GM21619 (cell line): ENCODE results near the gene DCTN4.
"Not testable (repeated sequence)": the region's sequence is repeated elsewhere in the genome, so short reads cannot be mapped to it uniquely, and the experiment has no call there.

Experiments used
- ATAC-seq: cut with Tn5 transposase; IDR thresholded peaks from one replicate; pipeline ENCODE4 v1.9.1; 2021; ENCODE audit not compliant: unreplicated experiment

The DCTN4 gene

GRCh38 chr5:150778517-150779396 lies 19.9 kb upstream of the DCTN4 start, which contains the start of gene SMIM3:
Gene SMIM3 (plus strand): TSS chr5:150778757. CDS start chr5:150795441, 16,684 bp downstream.
- no peak for ATAC-seq

DNA sequence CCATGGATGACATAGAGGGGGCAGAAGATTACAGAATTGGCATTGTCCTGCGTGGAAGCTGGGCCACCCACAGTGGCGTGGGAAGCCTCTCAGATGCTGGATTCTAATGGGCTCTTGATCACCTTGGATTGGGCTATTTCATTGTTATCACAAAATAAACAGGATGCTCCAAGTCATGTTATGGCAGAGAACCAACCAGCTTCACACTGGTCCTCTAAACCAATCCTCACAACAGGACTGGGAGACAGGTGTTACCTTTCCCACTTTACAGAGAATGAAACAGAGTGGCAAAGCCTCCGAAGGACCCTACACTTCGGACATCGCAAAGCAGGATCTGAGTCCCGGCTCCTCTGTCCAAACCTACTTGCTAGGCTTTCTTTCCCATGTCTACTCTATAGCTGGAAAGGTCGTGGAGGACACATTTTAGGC lies 19.3 kb upstream of the DCTN4 start:
- no peak for ATAC-seq

GRCh38 chr5:150777685-150778084 lies 18.9 kb upstream of the DCTN4 start:
- ATAC-seq: no peak

- ATAC-seq: no peak
Observed at GRCh38 chr5:150774145-150774544, 15.3 kb upstream of the DCTN4 start.

DNA sequence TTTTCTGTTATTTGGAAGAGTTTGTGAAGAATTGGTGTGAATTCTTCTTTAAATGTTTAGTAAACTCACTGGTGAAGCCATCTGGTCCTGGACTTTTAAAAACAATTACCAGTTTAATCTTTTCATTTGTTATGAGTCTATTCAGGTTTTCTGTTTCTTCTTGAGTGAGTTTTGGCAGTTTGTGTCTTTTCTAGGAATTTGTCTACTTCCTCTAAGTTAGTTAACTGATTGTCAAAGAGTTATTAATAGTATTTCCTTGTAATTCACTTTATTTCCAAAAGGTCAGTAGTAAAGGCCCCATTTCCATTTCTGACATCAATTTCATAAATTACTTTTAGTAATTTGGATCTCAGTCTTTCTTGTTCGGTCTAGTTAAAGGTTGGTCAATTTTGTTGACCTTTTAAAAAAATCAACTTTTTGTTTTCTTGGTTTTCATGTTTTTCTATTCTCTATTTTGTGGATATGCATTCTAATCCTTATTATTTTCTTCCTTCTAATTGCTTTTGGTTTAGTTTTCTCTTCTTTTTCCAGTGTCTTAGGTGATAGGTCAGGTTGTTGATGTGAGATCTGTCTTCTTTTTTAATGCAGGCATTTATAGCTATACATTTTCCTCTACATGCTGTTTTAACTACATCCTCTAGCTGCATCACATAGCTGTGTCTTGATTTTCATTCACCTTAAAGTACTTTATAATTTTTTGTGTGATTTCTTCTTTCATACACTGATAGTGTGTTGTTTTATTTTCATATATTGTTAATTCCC lies 12.4 kb upstream of the DCTN4 start:
- ATAC-seq: no peak

DNA sequence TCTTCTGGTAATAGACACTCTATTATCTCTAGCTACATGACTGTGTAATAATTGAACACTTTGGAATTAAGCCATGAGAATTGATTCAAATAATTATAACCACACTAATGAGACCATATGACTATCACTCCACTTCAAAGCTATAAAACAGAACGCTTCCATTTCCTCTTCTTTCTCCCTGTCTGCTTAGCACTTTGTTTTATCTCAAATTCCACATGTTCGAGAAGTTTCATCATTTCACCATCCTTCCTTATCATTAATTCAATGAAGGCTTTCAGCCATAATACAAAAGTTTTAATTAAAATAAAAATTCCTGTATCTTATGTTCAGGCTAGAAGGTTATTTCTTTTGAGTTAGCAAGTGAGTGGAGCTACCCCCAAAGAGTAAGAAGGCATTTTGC lies 7.4 kb upstream of the DCTN4 start:
- ATAC-seq: no peak

GRCh38 chr5:150765799-150766169 lies 7.0 kb upstream of the DCTN4 start:
- no peak for ATAC-seq

DNA sequence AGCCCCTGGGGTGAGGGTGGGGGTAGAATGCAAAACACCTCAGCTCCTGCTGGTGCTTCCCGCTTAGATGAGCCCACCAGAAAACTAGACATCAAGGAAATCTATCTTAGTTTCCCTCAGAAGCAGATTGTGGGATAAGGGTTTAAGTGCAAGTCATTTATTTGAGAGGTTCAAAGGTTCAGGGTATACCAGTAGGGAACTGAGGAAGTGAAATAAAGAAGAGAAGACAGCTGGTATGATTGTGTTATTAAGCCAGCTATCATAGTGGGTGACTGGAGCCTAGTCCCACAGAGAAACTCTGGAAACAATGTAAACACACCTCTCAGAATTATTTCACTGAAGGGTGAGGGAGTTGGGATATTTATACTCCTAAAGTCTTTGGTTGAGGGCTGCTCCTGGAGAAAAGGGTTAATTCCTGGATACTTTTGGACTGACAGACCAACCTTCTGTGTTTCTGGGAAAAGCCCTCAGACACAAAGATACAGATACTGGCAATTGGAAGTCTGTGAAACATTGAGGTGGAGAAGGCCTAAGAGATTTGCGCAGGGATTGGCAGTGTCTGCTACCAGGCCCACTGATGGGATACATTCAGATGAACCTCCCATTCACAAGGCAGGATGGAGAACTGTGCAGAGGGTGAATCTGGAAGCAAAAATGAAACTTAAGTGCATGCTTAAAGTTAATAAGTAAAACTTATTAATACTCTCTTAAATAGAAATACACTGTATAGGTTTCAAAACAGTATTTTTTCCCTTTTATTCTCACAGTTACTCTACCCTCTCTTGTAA lies 6.4 kb upstream of the DCTN4 start:
- no peak for ATAC-seq

GRCh38 chr5:150764530-150764929 lies 5.7 kb upstream of the DCTN4 start:
- ATAC-seq: no peak

GRCh38 chr5:150763023-150763769 lies 4.4 kb upstream of the DCTN4 start:
- no peak for ATAC-seq

GRCh38 chr5:150762211-150762610 lies 3.4 kb upstream of the DCTN4 start:
- ATAC-seq: no peak

DNA sequence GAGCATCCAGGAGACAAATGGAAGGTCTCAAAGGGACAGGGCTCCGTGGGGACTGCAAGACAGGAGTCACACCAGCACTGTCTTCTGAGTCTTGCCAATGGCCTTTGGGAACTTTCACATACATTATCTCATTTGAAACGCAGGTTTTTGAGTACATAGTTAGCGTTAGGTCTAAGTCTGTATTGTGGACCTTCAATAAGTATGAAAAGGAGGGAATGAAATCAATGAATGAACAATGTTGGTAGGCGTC lies 442 bp upstream of the DCTN4 start:
- no peak for ATAC-seq

GRCh38 chr5:150758203-150758530 lies 650 bp downstream of the DCTN4 start:
- ATAC-seq: peak; percentile 12

DNA sequence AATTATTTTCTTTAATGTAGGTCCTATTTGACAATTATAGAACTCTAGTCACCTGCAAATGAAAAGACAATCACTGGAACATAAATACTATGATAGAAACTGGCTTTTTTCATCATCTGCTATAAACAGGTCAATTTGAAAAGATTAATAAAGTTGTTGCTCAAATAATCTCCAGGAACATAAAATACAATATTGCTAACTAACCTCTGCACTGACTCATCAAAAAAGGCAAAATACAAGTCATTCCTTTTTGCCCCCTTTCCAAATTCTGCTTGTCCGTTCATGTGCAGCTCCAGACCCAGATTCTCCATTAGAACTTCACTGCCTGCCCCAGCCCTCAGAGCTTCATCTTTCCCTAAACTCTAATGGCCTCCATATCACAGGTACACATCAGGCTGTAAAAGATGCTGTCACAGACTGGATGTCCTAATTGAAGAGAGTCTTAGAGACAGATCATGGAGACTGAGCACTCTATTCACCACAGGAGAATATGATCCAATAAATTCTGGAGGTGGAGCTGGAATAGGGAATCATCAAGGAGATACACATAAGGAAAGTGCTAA lies 1.6 kb downstream of the DCTN4 start:
- ATAC-seq: no peak

- ATAC-seq: no peak
Observed at GRCh38 chr5:150753863-150754262, 5.0 kb downstream of the DCTN4 start.

DNA sequence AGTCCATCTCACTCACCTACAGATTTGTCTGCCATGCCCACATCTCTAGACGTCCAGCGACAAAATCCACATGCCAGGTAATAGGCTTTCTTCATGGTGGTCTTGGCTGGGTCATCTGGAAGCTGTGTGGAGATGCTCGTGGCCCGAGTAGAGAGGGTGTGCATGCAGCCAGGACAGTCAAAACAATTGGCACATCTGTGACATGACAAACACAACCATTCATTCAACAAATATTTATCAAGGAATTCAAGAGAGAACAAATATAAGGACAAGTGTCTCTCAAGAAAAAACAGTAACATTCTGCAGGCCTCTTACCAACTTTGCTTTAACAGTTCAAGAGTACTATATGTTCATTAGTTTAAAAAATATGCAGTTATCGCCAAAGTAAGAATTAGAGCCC lies 5.4 kb downstream of the DCTN4 start:
- ATAC-seq: no peak

DNA sequence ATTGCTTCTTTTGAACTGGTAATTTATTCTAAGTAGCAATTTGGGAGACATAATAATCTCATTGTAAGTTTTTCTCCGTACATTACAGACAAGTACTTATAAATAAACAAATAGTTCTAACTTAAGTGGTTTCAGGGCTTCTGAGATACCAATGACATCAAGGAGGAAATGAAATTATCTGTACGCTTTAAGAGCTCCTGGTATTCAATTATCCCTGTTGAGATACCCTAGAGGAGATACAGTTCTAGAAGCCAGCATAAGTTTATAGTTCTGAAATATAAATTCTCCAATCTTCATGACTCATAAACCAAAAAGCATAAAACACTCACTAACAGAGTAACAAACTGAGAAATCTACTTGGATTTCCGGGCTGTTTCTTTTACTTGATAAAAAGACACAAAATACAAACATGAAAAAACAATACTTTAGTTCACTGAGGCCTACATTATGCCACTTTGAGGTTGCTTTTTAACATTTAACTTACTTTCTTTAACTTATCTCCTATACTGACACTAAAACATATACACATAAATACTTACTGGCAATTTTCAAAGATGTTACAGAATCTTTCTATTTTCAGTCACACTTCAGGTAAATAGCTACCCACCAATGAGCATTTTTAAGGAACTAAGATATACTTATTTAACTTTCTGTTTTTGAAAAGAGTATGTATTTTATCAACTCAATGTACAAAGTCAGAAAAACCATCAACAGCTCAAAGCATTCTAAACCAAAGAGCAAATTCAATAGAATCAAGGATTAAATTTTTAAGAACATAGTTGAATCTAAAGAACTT lies 7.5 kb downstream of the DCTN4 start:
- ATAC-seq: no peak

DNA sequence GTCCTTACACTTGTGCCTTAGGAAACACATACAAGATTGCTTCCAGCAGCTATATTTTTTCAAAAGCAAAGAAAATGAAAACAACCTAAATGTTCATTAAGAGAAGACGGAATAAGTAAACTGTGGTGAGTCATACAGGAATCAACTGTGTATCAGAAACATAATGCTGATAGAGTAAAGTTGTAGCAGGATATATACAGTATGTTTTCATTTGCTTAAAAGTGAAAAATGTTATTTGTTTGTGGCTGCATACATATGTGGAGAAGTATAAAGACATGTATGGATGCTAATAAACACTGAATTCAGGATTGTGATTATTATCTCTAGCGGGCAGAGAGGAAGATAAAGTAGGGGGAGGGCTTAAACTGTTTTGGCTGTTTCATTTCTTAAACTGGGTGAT lies 8.3 kb downstream of the DCTN4 start:
- ATAC-seq: no peak

GRCh38 chr5:150743142-150743488 lies 15.7 kb downstream of the DCTN4 start:
- not testable (repeated sequence) for ATAC-seq
